ENCODE data around the gene ZXDC.
A peak's percentile ranks its signal among the peaks of the same experiment; 100 is the strongest.

The ZXDC gene, protein sequence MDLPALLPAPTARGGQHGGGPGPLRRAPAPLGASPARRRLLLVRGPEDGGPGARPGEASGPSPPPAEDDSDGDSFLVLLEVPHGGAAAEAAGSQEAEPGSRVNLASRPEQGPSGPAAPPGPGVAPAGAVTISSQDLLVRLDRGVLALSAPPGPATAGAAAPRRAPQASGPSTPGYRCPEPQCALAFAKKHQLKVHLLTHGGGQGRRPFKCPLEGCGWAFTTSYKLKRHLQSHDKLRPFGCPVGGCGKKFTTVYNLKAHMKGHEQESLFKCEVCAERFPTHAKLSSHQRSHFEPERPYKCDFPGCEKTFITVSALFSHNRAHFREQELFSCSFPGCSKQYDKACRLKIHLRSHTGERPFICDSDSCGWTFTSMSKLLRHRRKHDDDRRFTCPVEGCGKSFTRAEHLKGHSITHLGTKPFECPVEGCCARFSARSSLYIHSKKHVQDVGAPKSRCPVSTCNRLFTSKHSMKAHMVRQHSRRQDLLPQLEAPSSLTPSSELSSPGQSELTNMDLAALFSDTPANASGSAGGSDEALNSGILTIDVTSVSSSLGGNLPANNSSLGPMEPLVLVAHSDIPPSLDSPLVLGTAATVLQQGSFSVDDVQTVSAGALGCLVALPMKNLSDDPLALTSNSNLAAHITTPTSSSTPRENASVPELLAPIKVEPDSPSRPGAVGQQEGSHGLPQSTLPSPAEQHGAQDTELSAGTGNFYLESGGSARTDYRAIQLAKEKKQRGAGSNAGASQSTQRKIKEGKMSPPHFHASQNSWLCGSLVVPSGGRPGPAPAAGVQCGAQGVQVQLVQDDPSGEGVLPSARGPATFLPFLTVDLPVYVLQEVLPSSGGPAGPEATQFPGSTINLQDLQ

DNA sequence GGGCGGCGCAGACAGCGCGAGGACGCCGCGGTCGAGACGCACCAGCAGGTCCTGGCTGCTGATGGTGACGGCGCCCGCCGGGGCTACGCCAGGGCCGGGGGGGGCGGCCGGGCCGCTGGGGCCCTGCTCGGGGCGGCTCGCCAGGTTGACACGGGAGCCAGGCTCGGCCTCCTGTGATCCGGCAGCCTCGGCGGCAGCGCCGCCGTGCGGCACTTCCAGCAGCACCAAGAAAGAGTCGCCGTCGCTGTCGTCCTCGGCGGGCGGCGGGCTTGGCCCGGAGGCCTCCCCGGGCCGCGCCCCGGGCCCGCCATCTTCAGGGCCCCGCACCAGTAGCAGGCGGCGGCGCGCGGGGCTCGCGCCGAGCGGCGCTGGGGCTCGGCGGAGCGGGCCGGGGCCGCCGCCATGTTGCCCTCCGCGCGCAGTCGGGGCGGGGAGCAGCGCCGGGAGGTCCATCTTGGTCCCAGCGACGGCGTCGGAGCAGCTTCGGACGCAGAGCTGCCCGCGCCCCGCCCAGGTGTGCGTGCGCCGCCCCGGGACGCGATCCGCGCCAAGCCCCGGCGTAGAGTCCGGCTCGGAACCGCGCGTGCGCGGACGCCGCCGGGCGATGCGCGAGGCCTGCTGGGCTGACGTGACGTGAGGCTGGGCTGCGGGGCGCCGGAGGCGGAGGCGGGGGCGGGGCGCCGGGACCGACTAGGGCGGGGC lies at the start of gene ZXDC:
TSS of gene ZXDC (minus strand) at position 479 of the 702 bp plus-strand sequence. CDS start at position 453, 26 bp downstream.
- H3K9me3 ChIP-seq, result no peaks in the 10 kb centered on the region
- H3K4me1 ChIP-seq, result peaks cover 0 to 48% (median 39%) of the 10 kb centered on the region in 4 donors
- peak within 1 kb of the TSS; percentile 88 to 91 for H3K27ac ChIP-seq
- peaks cover 8 to 16% (median 9%) of the 10 kb centered on the region in 3 donors for H3K36me3 ChIP-seq
- intact Hi-C loops (cut with DNase I; ENCODE audit: low total_unique reads), result loop anchor here (5.0 to 10.0 kb wide), 3 partner anchors 211 to 393 kb away; partner anchors contain the start of gene SLC41A3
- H3K27me3 ChIP-seq, result no peaks in the 10 kb centered on the region
- TF ChIP-seq, protein P1, sequence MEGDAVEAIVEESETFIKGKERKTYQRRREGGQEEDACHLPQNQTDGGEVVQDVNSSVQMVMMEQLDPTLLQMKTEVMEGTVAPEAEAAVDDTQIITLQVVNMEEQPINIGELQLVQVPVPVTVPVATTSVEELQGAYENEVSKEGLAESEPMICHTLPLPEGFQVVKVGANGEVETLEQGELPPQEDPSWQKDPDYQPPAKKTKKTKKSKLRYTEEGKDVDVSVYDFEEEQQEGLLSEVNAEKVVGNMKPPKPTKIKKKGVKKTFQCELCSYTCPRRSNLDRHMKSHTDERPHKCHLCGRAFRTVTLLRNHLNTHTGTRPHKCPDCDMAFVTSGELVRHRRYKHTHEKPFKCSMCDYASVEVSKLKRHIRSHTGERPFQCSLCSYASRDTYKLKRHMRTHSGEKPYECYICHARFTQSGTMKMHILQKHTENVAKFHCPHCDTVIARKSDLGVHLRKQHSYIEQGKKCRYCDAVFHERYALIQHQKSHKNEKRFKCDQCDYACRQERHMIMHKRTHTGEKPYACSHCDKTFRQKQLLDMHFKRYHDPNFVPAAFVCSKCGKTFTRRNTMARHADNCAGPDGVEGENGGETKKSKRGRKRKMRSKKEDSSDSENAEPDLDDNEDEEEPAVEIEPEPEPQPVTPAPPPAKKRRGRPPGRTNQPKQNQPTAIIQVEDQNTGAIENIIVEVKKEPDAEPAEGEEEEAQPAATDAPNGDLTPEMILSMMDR (IDR thresholded peaks at IDR 0.05), result peak; percentile 18 to 36
- peak; percentile 91 to 97 for DNase-seq
- peak within 1 kb of the TSS; percentile 71 to 75 for H3K4me3 ChIP-seq

DNA sequence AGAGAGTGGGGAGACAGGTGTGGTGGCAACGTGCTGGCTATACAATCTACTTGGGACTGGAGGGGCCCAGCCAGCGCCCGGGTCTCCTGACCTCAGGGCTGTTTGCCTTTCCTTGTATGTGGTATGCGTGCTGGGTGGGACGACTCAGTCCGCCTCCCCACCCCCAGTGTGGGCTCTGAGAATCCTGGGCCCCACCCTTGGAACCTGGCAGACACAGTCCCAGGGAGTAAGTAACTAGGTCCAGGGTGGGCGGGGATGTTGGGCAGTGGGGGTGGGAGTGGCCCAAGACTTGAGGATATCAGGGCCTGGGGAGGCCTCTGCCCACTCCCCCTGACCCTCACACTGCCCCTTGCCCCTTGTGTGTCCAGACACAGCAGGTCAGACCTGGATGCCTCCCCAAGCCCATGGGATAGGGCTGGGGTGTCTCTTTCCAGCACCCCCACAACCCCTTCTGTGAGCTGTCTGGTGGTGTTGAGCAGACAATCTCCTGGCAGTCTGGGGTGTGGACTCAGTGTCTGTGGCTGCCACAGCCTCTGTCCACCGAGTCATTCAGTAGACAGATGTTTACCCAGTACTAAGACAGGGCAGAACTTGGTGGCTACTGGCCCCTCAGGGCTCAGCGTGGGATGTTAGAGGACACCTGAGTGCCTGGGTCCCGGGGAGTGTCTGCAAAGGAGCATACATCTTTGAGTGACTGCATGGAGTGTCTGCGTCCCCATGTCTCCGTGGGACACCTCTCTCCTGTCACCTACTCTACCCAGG lies 49.6 kb upstream of the ZXDC start:
- intact Hi-C loops (cut with DNase I; ENCODE audit: low total_unique reads), result loop anchor here (10.0 kb wide), 2 partner anchors 930 to 1020 kb away; no protein-coding TSS in a partner anchor
- peaks cover 0 to 35% of the 10 kb centered on the region in 2 donors for H3K27me3 ChIP-seq
- no peak overlapping the region for H3K4me3 ChIP-seq
- no peak overlapping the region for H3K27ac ChIP-seq
- peaks cover 0 to 14% (median 12%) of the 10 kb centered on the region in 4 donors for H3K4me1 ChIP-seq
- DNase-seq, result peak in 1 of 2 donors; percentile 46
- H3K9me3 ChIP-seq, result no peaks in the 10 kb centered on the region
- TF ChIP-seq, protein P1 (IDR thresholded peaks at IDR 0.05), result no peak
- no peaks in the 10 kb centered on the region for H3K36me3 ChIP-seq

DNA sequence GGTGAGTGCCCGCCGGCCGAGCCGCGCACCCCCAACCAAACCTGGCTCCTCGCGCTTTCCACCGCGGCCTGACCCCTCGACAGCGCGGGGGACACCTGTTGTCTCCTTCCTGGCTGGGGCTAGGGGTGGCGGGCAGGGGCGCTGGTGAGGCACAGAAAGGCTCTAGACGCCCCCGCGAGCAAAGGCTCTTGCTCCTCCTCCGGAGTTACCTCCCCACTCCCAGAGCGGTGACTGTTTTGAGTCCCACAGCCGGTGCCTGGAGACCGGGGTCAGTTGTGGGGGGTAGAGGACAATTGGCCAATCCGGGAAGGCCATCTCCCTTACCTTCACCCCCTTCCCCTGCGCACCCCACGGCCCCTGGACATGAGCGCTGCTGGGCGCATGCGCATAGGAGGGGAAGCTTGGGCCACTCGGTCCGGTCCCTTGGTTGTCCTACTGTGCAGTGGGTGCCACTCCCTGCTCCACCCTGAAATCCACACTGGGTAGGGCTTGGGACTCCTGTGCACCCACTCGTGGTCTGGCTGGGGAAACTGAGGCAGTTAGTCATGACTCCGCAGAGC lies 48.8 kb upstream of the ZXDC start:
- Histone ChIP-seq H3K27me3 (peaks cover 0 to 35% of the 10 kb centered on the region in 2 donors), H3K4me3 (peak overlapping the region; percentile 32 to 51), H3K36me3 (no peaks in the 10 kb centered on the region), H3K9me3 (no peaks in the 10 kb centered on the region), H3K4me1 (peaks cover 0 to 14% (median 12%) of the 10 kb centered on the region in 4 donors), H3K27ac (no peak overlapping the region)
- intact Hi-C loops (cut with DNase I; ENCODE audit: low total_unique reads), result loop anchor here (10.0 kb wide), 2 partner anchors 930 to 1020 kb away; no protein-coding TSS in a partner anchor
- TF ChIP-seq, protein P1 (IDR thresholded peaks at IDR 0.05), result no peak
- DNase-seq, result peak in 1 of 2 donors; percentile 67

DNA sequence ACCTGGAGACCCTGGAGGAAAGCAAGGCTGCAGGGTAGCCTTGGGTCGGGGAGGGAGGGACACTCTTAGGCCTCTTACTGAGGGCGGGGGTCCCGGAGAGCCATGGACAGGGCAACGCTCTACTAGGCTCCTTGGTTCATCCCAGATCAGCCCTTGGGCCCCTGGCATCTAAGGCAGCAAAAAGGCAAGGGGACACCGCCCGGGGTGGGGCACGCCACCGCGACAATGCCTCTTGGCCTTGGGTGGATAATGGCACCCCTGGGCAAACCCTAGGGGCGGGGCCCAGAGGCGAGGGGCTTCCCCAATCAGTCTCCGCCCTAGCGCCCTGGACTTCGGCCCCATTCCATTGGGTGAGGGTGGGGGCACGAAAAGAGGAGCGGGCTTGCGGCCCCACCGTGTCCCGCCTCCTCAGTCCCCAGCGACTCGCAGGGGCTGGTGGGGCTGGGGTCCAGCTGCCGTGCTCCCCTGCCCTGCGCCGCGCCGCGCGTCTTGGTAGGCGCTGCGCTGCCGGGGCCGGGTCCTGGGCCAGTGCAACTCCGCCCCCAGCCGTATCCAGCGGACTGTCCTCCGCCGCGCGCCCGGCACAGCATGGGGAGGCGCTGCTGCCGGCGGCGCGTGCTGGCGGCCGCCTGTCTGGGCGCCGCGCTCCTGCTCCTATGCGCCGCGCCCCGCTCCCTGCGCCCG lies 48.2 kb upstream of the ZXDC start, which contains the start of gene CHST13:
TSS of gene CHST13 (plus strand) at position 411 of the 684 bp plus-strand sequence. CDS start at position 589, 178 bp downstream.
- peak in 1 of 2 donors; percentile 67 for DNase-seq
- no peaks in the 10 kb centered on the region for H3K36me3 ChIP-seq
- peaks cover 0 to 14% (median 12%) of the 10 kb centered on the region in 4 donors for H3K4me1 ChIP-seq
- peak within 1 kb of the TSS; percentile 32 to 51 for H3K4me3 ChIP-seq
- H3K27me3 ChIP-seq, result peaks cover 0 to 35% of the 10 kb centered on the region in 2 donors
- H3K9me3 ChIP-seq, result no peaks in the 10 kb centered on the region
- TF ChIP-seq, protein P1 (IDR thresholded peaks at IDR 0.05), result no peak
- intact Hi-C loops (cut with DNase I; ENCODE audit: low total_unique reads), result loop anchor here (10.0 kb wide), 2 partner anchors 931 to 1021 kb away; no protein-coding TSS in a partner anchor
- H3K27ac ChIP-seq, result no peak within 1 kb of the TSS
